ENCODE measurements around the gene HOXC10.

DNA sequence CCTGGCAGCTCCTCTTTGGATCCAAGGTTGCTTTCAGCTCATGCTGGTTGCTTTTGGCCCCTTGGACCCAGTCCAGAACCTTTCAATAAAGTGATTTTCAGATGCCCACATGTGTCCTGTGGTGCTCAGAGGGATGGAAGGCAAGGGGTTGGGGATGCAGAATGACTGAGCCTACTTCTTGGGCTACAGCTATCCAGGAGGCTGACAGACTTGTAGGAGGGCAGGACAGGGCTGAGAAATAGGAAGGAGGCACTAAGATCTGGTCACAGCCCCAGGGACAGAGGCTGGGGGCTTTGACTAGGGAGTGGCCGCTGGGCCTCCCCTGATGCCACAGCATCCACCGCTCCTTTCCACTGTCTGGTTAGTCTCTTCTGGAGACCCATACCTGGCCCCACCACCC, 13.3 kb upstream of the HOXC10 start:
- TF ChIP-seq, protein P1, sequence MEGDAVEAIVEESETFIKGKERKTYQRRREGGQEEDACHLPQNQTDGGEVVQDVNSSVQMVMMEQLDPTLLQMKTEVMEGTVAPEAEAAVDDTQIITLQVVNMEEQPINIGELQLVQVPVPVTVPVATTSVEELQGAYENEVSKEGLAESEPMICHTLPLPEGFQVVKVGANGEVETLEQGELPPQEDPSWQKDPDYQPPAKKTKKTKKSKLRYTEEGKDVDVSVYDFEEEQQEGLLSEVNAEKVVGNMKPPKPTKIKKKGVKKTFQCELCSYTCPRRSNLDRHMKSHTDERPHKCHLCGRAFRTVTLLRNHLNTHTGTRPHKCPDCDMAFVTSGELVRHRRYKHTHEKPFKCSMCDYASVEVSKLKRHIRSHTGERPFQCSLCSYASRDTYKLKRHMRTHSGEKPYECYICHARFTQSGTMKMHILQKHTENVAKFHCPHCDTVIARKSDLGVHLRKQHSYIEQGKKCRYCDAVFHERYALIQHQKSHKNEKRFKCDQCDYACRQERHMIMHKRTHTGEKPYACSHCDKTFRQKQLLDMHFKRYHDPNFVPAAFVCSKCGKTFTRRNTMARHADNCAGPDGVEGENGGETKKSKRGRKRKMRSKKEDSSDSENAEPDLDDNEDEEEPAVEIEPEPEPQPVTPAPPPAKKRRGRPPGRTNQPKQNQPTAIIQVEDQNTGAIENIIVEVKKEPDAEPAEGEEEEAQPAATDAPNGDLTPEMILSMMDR (optimal IDR thresholded peaks at IDR 0.05 in 1 of 3, IDR thresholded peaks at IDR 0.05 in 1 of 3, conservative IDR thresholded peaks at IDR 0.05 in 1 of 3; ENCODE audit: extremely low read depth in 1 of 3, insufficient read depth in 2 of 3, low read length in 3 of 3), result no peak
- no peak for TF ChIP-seq EZH2 (IDR thresholded peaks at IDR 0.05; ENCODE audit: low read length)

Data from keratinocyte (primary cell).